Measurements from ENCODE around the gene CENPP.
"Not testable (repeated sequence)": the region's sequence is repeated elsewhere in the genome, so short reads cannot be mapped to it uniquely, and the experiment has no call there.

The CENPP gene

DNA sequence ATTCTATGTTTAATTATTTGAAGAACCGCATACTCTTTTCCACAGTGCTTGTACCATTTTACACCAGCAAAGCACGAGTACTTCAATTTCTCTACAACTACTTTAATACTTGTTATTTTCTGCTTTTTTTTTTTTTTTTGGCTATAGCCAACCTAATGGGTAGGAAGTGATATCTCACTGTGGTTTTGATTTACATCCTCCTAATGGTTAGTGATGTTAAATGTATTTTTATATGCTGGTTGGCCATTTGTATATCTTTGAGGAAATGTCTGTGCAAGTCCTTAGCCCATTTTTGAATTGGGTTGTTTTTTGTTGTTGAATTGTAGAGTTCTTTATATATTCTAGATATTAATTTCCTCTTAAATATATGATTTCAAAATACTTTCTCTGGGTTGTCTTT lies 56.0 kb downstream of the CENPP start:
- no peak for DNase-seq (ENCODE audit: low spot score)

- no peak for DNase-seq (ENCODE audit: low spot score)
Observed at GRCh38 chr9:92384375-92384774, 58.6 kb downstream of the CENPP start.

DNA sequence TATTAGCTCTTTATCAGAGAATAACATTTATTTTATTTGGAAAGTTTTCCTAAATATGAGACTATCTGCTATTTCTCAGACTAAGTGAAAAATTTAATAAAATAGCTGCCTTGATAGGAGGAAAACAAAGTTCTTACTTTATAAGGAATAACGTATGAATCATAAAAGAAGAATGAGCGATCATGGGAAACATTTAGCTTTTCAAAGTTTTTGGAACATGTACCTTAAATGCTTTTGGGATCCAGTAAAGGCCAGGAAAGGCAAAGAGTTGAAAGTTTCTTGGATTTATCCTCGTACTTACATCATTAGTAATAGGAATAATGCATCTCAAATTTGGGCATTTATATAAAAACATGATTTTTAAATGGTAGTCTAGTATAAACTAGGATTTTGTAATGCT lies 59.2 kb downstream of the CENPP start:
- DNase-seq (ENCODE audit: low spot score), result no peak

DNA sequence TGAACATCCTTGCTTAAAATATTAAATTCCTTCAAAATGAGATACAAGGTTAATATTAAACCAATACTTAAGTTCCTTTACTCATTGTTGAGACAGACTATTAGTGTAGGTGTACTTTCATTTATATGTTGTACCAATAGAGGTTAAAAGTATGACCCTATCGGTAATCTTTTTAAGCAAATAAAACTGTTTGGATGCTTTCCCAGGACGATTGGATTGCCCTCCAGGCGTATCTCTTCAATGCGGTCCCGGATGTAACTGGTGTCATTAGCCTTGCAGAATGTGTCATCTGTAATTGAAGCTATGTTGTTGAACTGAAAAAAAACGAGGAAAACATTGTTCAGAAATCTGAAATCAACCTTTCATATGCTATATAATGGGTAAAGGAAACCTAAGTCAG lies 59.7 kb downstream of the CENPP start:
- no peak for DNase-seq (ENCODE audit: low spot score)

DNA sequence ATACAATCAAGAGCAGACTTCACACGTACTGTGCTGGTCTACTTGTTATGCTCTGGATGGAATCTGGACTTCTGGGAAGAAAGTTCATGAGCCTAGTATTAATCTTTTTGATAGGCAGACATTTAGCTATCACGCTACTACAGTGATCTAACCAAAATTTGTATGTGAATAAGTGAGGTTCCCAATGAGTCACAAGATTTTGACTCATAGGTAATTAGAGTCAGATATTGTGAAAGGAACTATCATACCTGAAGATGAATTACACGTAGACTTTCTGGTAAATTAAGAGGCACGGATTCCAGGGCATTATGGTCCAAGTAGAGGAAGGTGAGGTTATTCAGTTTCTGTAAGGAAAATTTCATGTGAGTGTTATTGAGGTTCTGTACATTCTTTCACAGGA lies 60.2 kb downstream of the CENPP start:
- no peak for DNase-seq (ENCODE audit: low spot score)

DNA sequence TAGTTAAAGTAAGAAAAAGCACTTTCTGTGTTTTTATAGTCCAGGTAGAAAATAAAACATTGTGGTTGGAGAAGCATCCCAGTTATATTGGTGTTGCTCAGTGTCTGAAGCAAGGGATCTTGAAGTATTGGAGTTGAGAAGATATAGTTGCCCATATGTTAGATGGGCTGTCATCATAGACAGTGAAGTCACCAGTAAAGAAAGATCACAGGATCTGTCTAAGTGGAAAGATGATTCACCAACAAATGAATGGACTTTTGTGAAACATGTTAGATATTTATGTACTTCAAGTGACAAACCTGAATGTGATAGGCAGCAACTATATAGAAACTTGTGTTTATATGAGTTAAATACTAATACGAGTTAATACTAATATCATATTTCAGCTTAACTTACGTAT lies 66.9 kb downstream of the CENPP start:
- DNase-seq (ENCODE audit: low spot score), result peak; percentile 69

DNA sequence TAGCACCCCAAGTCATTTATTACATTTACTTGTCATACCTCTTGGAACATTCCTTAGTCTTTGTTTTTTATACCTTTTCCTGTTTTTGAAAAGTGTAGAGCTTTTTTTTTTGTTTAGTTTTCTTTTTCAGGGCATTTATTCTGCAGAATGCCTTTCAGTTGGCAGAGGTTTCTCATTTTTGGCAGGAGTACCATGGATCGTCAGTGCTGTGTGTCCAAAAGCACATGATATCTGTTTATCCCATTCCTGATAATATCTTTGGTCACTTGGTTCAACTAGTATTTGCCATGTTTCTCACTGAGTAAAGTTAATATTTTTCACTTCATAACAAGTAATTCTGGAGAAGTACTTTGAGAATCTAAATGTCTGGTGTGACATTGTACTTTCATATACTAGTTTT lies 67.9 kb downstream of the CENPP start:
- DNase-seq (ENCODE audit: low spot score), result no peak

GRCh38 chr9:92395617-92396016 lies 69.9 kb downstream of the CENPP start:
- DNase-seq (ENCODE audit: low spot score), result no peak

- no peak for DNase-seq (ENCODE audit: low spot score)
Observed at GRCh38 chr9:92397853-92398252, 72.1 kb downstream of the CENPP start.

GRCh38 chr9:92402360-92402759 lies 76.6 kb downstream of the CENPP start:
- no peak for DNase-seq (ENCODE audit: low spot score)

- no peak for DNase-seq (ENCODE audit: low spot score)
Observed at GRCh38 chr9:92402826-92403745, 77.3 kb downstream of the CENPP start.

- no peak for DNase-seq (ENCODE audit: low spot score)
Observed at GRCh38 chr9:92404042-92404836, 78.5 kb downstream of the CENPP start, which contains the start of gene OGN. OGN (minus strand) TSS chr9:92404578; CDS start chr9:92403407, 1,171 bp downstream.

- no peak for DNase-seq (ENCODE audit: low spot score)
Observed at GRCh38 chr9:92405818-92406217, 80.1 kb downstream of the CENPP start.

- no peak for DNase-seq (ENCODE audit: low spot score)
Observed at GRCh38 chr9:92406477-92406876, 80.7 kb downstream of the CENPP start.

DNA sequence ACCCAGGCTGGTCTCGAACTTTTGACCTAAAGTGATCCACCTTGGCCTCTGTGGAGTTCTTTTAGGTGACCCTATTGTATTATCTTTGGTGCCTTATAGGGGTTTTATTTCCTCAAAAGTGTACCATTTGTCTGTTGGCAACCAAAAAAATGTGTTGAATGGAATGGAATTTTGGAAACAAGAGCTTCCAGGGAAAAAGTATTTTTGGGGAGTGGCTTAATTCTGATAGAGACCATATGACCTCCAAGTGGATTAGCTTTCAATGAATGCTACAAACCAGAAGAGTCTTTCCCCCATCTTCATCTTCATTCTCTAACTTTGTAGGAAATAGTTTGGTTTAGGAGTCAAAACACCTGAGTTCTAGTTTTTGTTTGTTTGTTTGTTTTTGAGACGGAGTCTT lies 82.1 kb downstream of the CENPP start:
- DNase-seq (ENCODE audit: low spot score), result no peak

DNA sequence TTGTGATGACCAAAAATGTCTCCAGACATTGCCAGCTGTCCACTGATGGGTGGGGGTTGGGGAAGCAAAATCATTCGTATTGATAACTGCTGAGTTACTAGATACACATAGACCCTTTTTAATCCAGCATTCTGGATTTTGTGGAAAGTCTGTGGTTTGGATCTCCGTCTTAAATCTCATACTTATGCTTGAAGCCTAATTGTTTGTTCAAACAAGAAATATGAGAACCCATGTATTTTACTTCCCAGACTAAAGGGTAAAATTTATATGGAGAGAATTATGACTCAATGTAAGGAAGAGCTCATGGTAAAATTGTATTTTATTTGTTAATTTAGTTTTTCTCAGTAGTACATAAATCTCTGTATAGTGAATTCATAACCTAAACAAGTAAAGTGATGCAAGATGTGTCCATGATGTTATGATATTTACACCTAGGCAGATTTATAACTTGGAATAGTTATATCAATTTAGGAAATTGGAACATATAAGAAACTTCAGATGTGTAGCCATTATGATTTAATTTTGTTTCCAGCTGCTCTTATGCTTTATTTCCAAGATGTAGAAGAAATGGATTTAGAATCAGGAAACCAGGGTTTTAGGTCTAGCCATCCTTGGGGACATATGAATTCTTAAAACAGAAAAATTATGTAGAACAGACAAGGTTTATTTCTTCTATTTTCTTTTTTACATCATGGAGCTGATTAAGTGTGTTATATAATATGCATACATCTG lies 83.2 kb downstream of the CENPP start:
- no peak for DNase-seq (ENCODE audit: low spot score)

GRCh38 chr9:92411157-92411556 lies 85.4 kb downstream of the CENPP start:
- not testable (repeated sequence) for DNase-seq (ENCODE audit: low spot score)

- DNase-seq (ENCODE audit: low spot score), result no peak
Observed at GRCh38 chr9:92414566-92414965, 88.8 kb downstream of the CENPP start.

- peak; percentile 59 for DNase-seq (ENCODE audit: low spot score)
Observed at GRCh38 chr9:92422611-92423338, 97.0 kb downstream of the CENPP start.

GRCh38 chr9:92423612-92424011 lies 97.9 kb downstream of the CENPP start:
- no peak for DNase-seq (ENCODE audit: low spot score)

GRCh38 chr9:92424340-92424739 lies 98.6 kb downstream of the CENPP start, which contains the start of gene OMD:
OMD (minus strand) TSS chr9:92424471; CDS start chr9:92417558, 6,913 bp downstream.
- no peak for DNase-seq (ENCODE audit: low spot score)

DNA sequence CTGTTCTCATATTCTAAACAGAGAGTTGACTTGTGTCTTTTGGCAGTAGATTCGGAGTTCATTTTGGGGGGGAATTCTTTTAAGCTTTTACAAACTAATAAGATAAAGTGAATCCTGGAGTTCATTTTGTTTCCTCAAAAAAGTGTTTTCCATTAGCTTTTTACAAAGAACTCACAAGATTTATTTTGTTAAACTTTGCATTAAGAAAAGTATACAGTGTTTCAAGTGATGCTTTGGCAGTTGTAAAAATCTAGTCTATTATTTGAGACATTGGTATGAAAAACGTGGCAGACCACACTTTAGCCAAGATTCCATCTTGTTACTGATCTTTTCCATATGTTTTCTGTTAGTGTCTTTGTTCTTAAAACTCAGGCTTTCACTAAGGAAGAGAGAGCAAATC lies 99.7 kb downstream of the CENPP start:
- no peak for DNase-seq (ENCODE audit: low spot score)

Measured in COLO829 (cell line).